IMR-90 (cell line): ENCODE data around the gene VMAC. TPM values are rescaled to one million over a fixed set of nuclear protein-coding genes. Genes with fewer than 3 reads are reported as not detected.

Experiments
- ATAC-seq: fragments of 200-7000 bp; cut with Tn5 transposase; 2 replicates; pipeline ENCODE4 v1.9.1; 2020; ENCODE audit warnings: low read depth, mild to moderate bottlenecking, moderate library complexity
- BruUV-seq: library from RNA; stranded (reverse); fragments of 400-500 nt; replicated peaks from 2 replicates; lab custom pipeline; 2021; lab: Mats Ljungman, UMichigan
- CTCF ChIA-PET: fragments of 300-600 bp; formaldehyde crosslinking; extraction: SDS; loops from one replicate; lab custom pipeline; 2021; ENCODE audit warnings: antibody characterized with exemption; lab: Yijun Ruan, JAX
- POLR2A ChIA-PET: fragments of 300-600 bp; sonication (Branson Sonifier 250); formaldehyde crosslinking; loops from one replicate; lab custom pipeline; 2022; ENCODE audit warnings: antibody characterized with exemption; ENCODE audit not compliant: unreplicated experiment; lab: Charles Lee
- DNase-seq: peaks from one replicate; pipeline ENCODE4 v3.0.0; 2013
- H2AFZ ChIP-seq: replicated peaks from 2 replicates; pipeline ENCODE3; 2013; ENCODE audit warnings: low read length, mild to moderate bottlenecking; ENCODE audit not compliant: poor library complexity
- H2AK5ac ChIP-seq: 2 replicates; pipeline ENCODE4 v1.6.1; 2013; ENCODE audit warnings: low read depth, low read length, inconsistent platforms
- H2AK9ac ChIP-seq: replicated peaks from 2 replicates; pipeline ENCODE3; 2013; ENCODE audit warnings: mild to moderate bottlenecking, low read depth, low read length, moderate library complexity; ENCODE audit not compliant: poor library complexity
- H2BK120ac ChIP-seq: 2 replicates; pipeline ENCODE4 v1.6.1; 2013; ENCODE audit warnings: low read depth, low read length, inconsistent platforms
- H2BK15ac ChIP-seq: 3 replicates; pipeline ENCODE4 v1.6.1; 2013; ENCODE audit warnings: low read depth, low read length, inconsistent platforms
- H2BK20ac ChIP-seq: 2 replicates; pipeline ENCODE4 v1.6.1; 2013; ENCODE audit warnings: low read depth, mild to moderate bottlenecking, inconsistent platforms, low read length, moderate library complexity
- H2BK5ac ChIP-seq: 2 replicates; pipeline ENCODE4 v1.6.1; 2013; ENCODE audit warnings: mild to moderate bottlenecking, low read depth, low read length, inconsistent platforms; ENCODE audit not compliant: poor library complexity, severe bottlenecking
- H3K14ac ChIP-seq: replicated peaks from 2 replicates; pipeline ENCODE4 v1.6.1; 2013; ENCODE audit warnings: low read depth, low read length, inconsistent platforms
- H3K18ac ChIP-seq: 2 replicates; pipeline ENCODE4 v1.6.1; 2013; ENCODE audit warnings: low read depth, low read length, control low read depth
- H3K23ac ChIP-seq: 2 replicates; pipeline ENCODE4 v1.6.1; 2013; ENCODE audit warnings: low read depth, low read length, inconsistent platforms
- H3K27ac ChIP-seq: 2 replicates; pipeline ENCODE4 v1.5.1; 2013; ENCODE audit warnings: mild to moderate bottlenecking, control low read depth, low read length; ENCODE audit not compliant: insufficient read depth
- H3K27me3 ChIP-seq: 2 replicates; pipeline ENCODE4 v1.6.1; 2013; ENCODE audit warnings: low read length; ENCODE audit not compliant: control insufficient read depth, insufficient read depth
- H3K36me3 ChIP-seq: 2 replicates; pipeline ENCODE4 v1.6.1; 2013; ENCODE audit warnings: low read length, mixed read lengths; ENCODE audit not compliant: control insufficient read depth, insufficient read depth
- H3K4ac ChIP-seq: 2 replicates; pipeline ENCODE4 v1.6.1; 2013; ENCODE audit warnings: low read depth, low read length, inconsistent platforms
- H3K4me1 ChIP-seq: 2 replicates; pipeline ENCODE4 v1.6.1; 2013; ENCODE audit warnings: low read length, mixed read lengths; ENCODE audit not compliant: control insufficient read depth, insufficient read depth
- H3K4me2 ChIP-seq: 2 replicates; pipeline ENCODE4 v1.6.1; 2013; ENCODE audit warnings: low read depth, mild to moderate bottlenecking, control low read depth, low read length, moderate library complexity
- H3K4me3 ChIP-seq: 2 replicates; pipeline ENCODE4 v1.5.1; 2013; ENCODE audit warnings: low read depth, mild to moderate bottlenecking, control low read depth, low read length, moderate library complexity; ENCODE audit not compliant: insufficient read depth
- H3K56ac ChIP-seq: 2 replicates; pipeline ENCODE4 v1.6.1; 2013; ENCODE audit warnings: low read length, inconsistent platforms; ENCODE audit not compliant: insufficient read depth; ENCODE audit errors: extremely low read depth
- H3K79me1 ChIP-seq, 2 experiments: 2 replicates each; pipeline ENCODE4 v1.6.1; 2013; ENCODE audit warnings: low read length in 2 of 2, inconsistent platforms in 1 of 2, low read depth in 1 of 2
- H3K9ac ChIP-seq: 2 replicates; pipeline ENCODE4 v1.6.1; 2013; ENCODE audit warnings: low read depth, low read length, control low read depth
- H3K9me1 ChIP-seq: 2 replicates; pipeline ENCODE4 v1.6.1; 2013; ENCODE audit warnings: low read length, inconsistent platforms; ENCODE audit not compliant: insufficient read depth
- H3K9me3 ChIP-seq: 2 replicates; pipeline ENCODE4 v1.6.1; 2013; ENCODE audit warnings: low read length; ENCODE audit not compliant: control insufficient read depth, insufficient read depth
- H4K20me1 ChIP-seq: 2 replicates; pipeline ENCODE4 v1.6.1; 2013; ENCODE audit warnings: low read length, inconsistent platforms; ENCODE audit not compliant: insufficient read depth
- H4K5ac ChIP-seq: 2 replicates; pipeline ENCODE4 v1.6.1; 2013; ENCODE audit warnings: mild to moderate bottlenecking, low read depth, low read length, control low read depth
- H4K8ac ChIP-seq, 2 experiments: 2 replicates each; pipeline ENCODE4 v1.6.1; 2013; ENCODE audit warnings: low read depth in 2 of 2, low read length in 2 of 2, control low read depth in 1 of 2, inconsistent platforms in 1 of 2
- H4K91ac ChIP-seq: 2 replicates; pipeline ENCODE4 v1.6.1; 2013; ENCODE audit warnings: low read depth, low read length, inconsistent platforms; ENCODE audit not compliant: insufficient read depth
- FOS ChIP-seq: fragments of 150-350 bp; IDR thresholded peaks from 2 replicates; pipeline ENCODE4 v1.6.1; 2016; ENCODE audit warnings: low read depth, low read length
- POLR2A ChIP-seq: IDR thresholded peaks from 2 replicates; pipeline ENCODE4 v1.6.1; 2012; ENCODE audit warnings: mild to moderate bottlenecking, low read depth, low read length
- SMC3 ChIP-seq: fragments of 150-350 bp; IDR thresholded peaks from 2 replicates; pipeline ENCODE4 v1.6.1; 2016; ENCODE audit warnings: low read depth, mild to moderate bottlenecking, antibody characterized with exemption, low read length, moderate library complexity
- WGBS, 2 experiments: methylation state at CpG; one replicate each; pipeline versions ENCODE4 v1.1.5 to v1.1.7; 2013; ENCODE audit warnings: missing lambda C conversion rate in 2 of 2; ENCODE audit not compliant: insufficient read length in 1 of 2; ENCODE audit errors: extremely low coverage in 2 of 2; 5-methylcytosine and 5-hydroxymethylcytosine counted together
- dilution Hi-C: fragments of 300-500 bp; cut with HindIII; formaldehyde crosslinking; loops from one replicate; pipeline ENCODE4 v1.14.3; 2018; ENCODE audit warnings: low sequenced_read_pairs; ENCODE audit not compliant: unreplicated experiment
- in situ Hi-C: fragments of 300-500 bp; cut with MboI; formaldehyde crosslinking; loops from 3 replicates; pipeline ENCODE4 v1.14.3; 2019; ENCODE audit warnings: low sequenced_read_pairs, inconsistent platforms, mixed read lengths
- intact Hi-C: fragments of 100-400 bp; cut with micrococcal nuclease; formaldehyde crosslinking; loops from 2 replicates; pipeline ENCODE4 v1.10.0; 2022
- polyA plus RNA-seq, 3 experiments: library from polyadenylated mRNA; depleted of rRNA; stranded (reverse); fragments of >200 nt; gene quantifications; 2 replicates each; pipeline ENCODE4 v1.2.3, GENCODE V29; 2012; ENCODE audit warnings: low replicate concordance in 1 of 3
- total RNA-seq: library from RNA; depleted of rRNA; stranded (reverse); fragments of >200 nt; gene quantifications from 2 replicates; pipeline ENCODE4 v1.2.3, GENCODE V29; 2012

Gene VMAC
- total and polyA plus RNA-seq, 2 of the 4 experiments (the other 2 are of a cell fraction), result 1.4 to 3.1 TPM

DNA sequence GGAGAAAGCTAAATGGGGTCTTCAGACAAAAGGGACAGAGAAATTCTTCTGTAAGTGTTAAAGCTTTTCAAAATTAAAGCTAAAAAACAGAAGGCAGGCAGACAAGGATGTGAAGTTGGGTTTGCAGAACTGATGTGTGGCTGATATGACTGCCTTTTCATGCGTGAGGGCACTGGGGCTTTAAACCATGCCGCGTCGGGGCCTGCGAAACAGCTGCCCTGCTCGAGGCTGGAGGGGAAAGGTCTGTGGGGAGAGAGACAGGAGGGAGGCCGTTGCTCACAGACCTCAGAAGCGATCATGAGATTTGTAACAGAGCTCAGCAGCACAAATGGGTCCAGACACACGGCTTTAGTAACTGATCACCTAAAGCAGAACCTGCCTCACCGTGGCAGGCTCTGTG, 32.9 kb downstream of the VMAC start:
- in situ Hi-C loops, result no loop called here
- POLR2A ChIA-PET, result interaction anchor here (0.5 kb wide), 1 partner anchor 108 kb away, joined by 4 read pairs; no protein-coding TSS in a partner anchor

More for the DNA sequence above, 32.9 kb downstream of the VMAC start:
- Histone ChIP-seq H3K27ac (no peak overlapping the region), H3K9me1 (peaks cover 48% of the 10 kb centered on the region), H2BK120ac (no peak overlapping the region), H2BK5ac (no peak overlapping the region), H3K79me1 (peaks cover 52 to 84% of the 10 kb centered on the region in 2 experiments; a peak in 3 of 4 replicates), H2BK20ac (peak overlapping the region; percentile 76; the same call in 1 of the 2 replicates), H2BK15ac (no peak overlapping the region), H3K56ac (no peak overlapping the region), H2AK5ac (0 out of 2 replicates have a peak overlapping the region, but pooled peaks have one; percentile 48), H3K36me3 (peaks cover 40% of the 10 kb centered on the region), H3K4me3 (no peak overlapping the region), H4K91ac (no peak overlapping the region), H3K4me2 (no peak overlapping the region), H4K20me1 (peaks cover 41% of the 10 kb centered on the region), H2AK9ac (no peak overlapping the region), H3K4me1 (peaks cover 40% of the 10 kb centered on the region), H3K9ac (no peak overlapping the region), H2AFZ (no peak overlapping the region), H4K5ac (no peak overlapping the region), H3K4ac (no peak overlapping the region), H3K9me3 (no peaks in the 10 kb centered on the region), H3K23ac (0 out of 2 replicates have a peak overlapping the region, but pooled peaks have one; percentile 76), H3K14ac (peak overlapping the region; percentile 45; the same call in 1 of the 2 replicates), H3K18ac (no peak overlapping the region), H4K8ac (peak overlapping the region in 1 of 2 experiments; percentile 7; a peak in 1 of 4 replicates), H3K27me3 (no peaks in the 10 kb centered on the region)
- BruUV-seq, result no TSS peak
- ATAC-seq (no peak), DNase-seq (no peak)
- CTCF ChIA-PET, result no interaction called here
- WGBS, 2 experiments, result 79% methylated on average over 7 of the region's 10 CpGs; no CpG with 5 or more reads in 1 of the 2 experiments
- intact Hi-C loops, result no loop called here
- TF ChIP-seq SMC3, result no peak
- TF ChIP-seq POLR2A, result no peak
- no peak for TF ChIP-seq FOS
- dilution Hi-C loops, result no loop called here
